Fibroblast of the aortic adventitia (primary cell): ENCODE measurements around the gene RBPJ. TPM values are rescaled to one million over a fixed set of nuclear protein-coding genes. Genes with fewer than 3 reads are reported as not detected.
A peak's percentile ranks its signal among the peaks of the same experiment; 100 is the strongest.

Experiments
- DNase-seq: peaks from one replicate; pipeline ENCODE4 v3.0.0-alpha.2; 2010; ENCODE audit warnings: low read depth
- H3K4me3 ChIP-seq: 2 replicates; pipeline ENCODE4 v1.5.1; 2011; ENCODE audit warnings: low read depth, mild to moderate bottlenecking, control low read depth, low read length, moderate library complexity
- CTCF ChIP-seq: IDR thresholded peaks from 2 replicates; pipeline ENCODE4 v1.5.1; 2011; ENCODE audit warnings: mild to moderate bottlenecking, low read length, control low read depth, inconsistent platforms; ENCODE audit not compliant: insufficient read depth
- total RNA-seq: library from RNA; depleted of rRNA; stranded (reverse); fragments of >200 nt; gene quantifications from 2 replicates; pipeline ENCODE4 v1.2.3, GENCODE V29; 2012; ENCODE audit warnings: low replicate concordance

The RBPJ gene
- total RNA-seq, 1 donor: 264 TPM

GRCh38 chr4:26294904-26295303, 25.9 kb upstream of the RBPJ start:
- TF ChIP-seq CTCF: no peak
- DNase-seq: no peak
- H3K4me3 ChIP-seq: no peak overlapping the region

- H3K4me3 ChIP-seq: no peak overlapping the region
- no peak for DNase-seq
- no peak for TF ChIP-seq CTCF
Observed at GRCh38 chr4:26296021-26296420, 24.8 kb upstream of the RBPJ start.

GRCh38 chr4:26296514-26296913, 24.3 kb upstream of the RBPJ start:
- H3K4me3 ChIP-seq: no peak overlapping the region
- DNase-seq: no peak
- TF ChIP-seq CTCF: no peak

- no peak for TF ChIP-seq CTCF
- H3K4me3 ChIP-seq: no peak overlapping the region
- DNase-seq: no peak
Observed at GRCh38 chr4:26297219-26297618, 23.6 kb upstream of the RBPJ start.

- no peak for TF ChIP-seq CTCF
- no peak overlapping the region for H3K4me3 ChIP-seq
- peak; percentile 82 for DNase-seq
Observed at GRCh38 chr4:26298198-26298947, 22.4 kb upstream of the RBPJ start.

GRCh38 chr4:26299254-26299882, 21.4 kb upstream of the RBPJ start:
- H3K4me3 ChIP-seq: no peak overlapping the region
- no peak for DNase-seq
- no peak for TF ChIP-seq CTCF
